SK-N-MC (cell line): ENCODE results near the gene DOK3.
A peak's percentile ranks its signal among the peaks of the same experiment; 100 is the strongest.

Source experiments
- DNase-seq: peaks from one replicate; pipeline ENCODE4 v3.0.0-alpha.2; 2011; ENCODE audit warnings: low read depth, low spot score
- H3K27ac ChIP-seq: fragments of 200-600 bp; sonication (generic); 2 replicates; pipeline ENCODE4 v1.5.1; 2016; ENCODE audit warnings: mixed run types
- H3K36me3 ChIP-seq: fragments of 200-600 bp; sonication (generic); 2 replicates; pipeline ENCODE4 v1.6.1; 2017; ENCODE audit warnings: antibody characterized with exemption, low read length, mixed read lengths; ENCODE audit not compliant: insufficient read depth
- H3K4me3 ChIP-seq: fragments of 200-600 bp; sonication (generic); 2 replicates; pipeline ENCODE4 v1.5.1; 2016
- H3K9ac ChIP-seq: fragments of 200-600 bp; sonication (generic); 2 replicates; pipeline ENCODE4 v1.8.0; 2017; ENCODE audit warnings: mixed run types, mixed read lengths; ENCODE audit not compliant: insufficient read length
- H3K9me3 ChIP-seq: fragments of 200-600 bp; sonication (generic); 2 replicates; pipeline ENCODE4 v1.6.1; 2017; ENCODE audit warnings: low read depth, mild to moderate bottlenecking, antibody characterized with exemption, low read length, moderate library complexity, mixed read lengths
- EZH2 ChIP-seq: fragments of 200-600 bp; sonication (generic); IDR thresholded peaks from one replicate; pipeline ENCODE4 v1.6.1; 2017; ENCODE audit warnings: antibody characterized with exemption
- FOXP2 ChIP-seq: optimal IDR thresholded peaks from 2 replicates; pipeline ENCODE3; 2011; ENCODE audit warnings: mild to moderate bottlenecking, moderate library complexity; ENCODE audit not compliant: insufficient read depth; ENCODE audit errors: extremely low read length, control extremely low read depth
- POLR2AphosphoS5 ChIP-seq: IDR thresholded peaks from 2 replicates; pipeline ENCODE4 v1.6.1; 2012; ENCODE audit warnings: mild to moderate bottlenecking, low read depth, low read length, borderline replicate concordance

DOK3 gene

GRCh38 chr5:177466861-177467260, 42.8 kb downstream of the DOK3 start:
- no peak overlapping the region for H3K27ac ChIP-seq
- H3K36me3 ChIP-seq = peaks cover 87% of the 10 kb centered on the region
- H3K4me3 ChIP-seq = no peak overlapping the region
- H3K9ac ChIP-seq = no peak overlapping the region
- no peaks in the 10 kb centered on the region for H3K9me3 ChIP-seq
- DNase-seq = no peak
- TF ChIP-seq FOXP2 = no peak
- no peak for TF ChIP-seq POLR2AphosphoS5
- TF ChIP-seq EZH2 = no peak

- H3K27ac ChIP-seq = no peak overlapping the region
- TF ChIP-seq POLR2AphosphoS5 = no peak
- no peak for TF ChIP-seq EZH2
- TF ChIP-seq FOXP2 = no peak
- no peak for DNase-seq
- H3K9me3 ChIP-seq = no peaks in the 10 kb centered on the region
- peaks cover 81% of the 10 kb centered on the region for H3K36me3 ChIP-seq
- no peak overlapping the region for H3K4me3 ChIP-seq
- H3K9ac ChIP-seq = no peak overlapping the region
Observed at GRCh38 chr5:177465044-177465443, 44.6 kb downstream of the DOK3 start.

- DNase-seq = no peak
- no peak overlapping the region for H3K4me3 ChIP-seq
- TF ChIP-seq POLR2AphosphoS5 (peak; percentile 48; the same call in 1 of the 2 replicates), FOXP2 (no peak), EZH2 (no peak)
- H3K9me3 ChIP-seq = no peaks in the 10 kb centered on the region
- no peak overlapping the region for H3K9ac ChIP-seq
- no peak overlapping the region for H3K27ac ChIP-seq
- H3K36me3 ChIP-seq = peaks cover 79% of the 10 kb centered on the region
Observed at GRCh38 chr5:177462021-177462670, 47.5 kb downstream of the DOK3 start.

GRCh38 chr5:177459819-177460628, 49.6 kb downstream of the DOK3 start:
- Histone ChIP-seq H3K27ac (no peak overlapping the region), H3K9me3 (no peaks in the 10 kb centered on the region), H3K36me3 (peaks cover 63% of the 10 kb centered on the region), H3K4me3 (no peak overlapping the region), H3K9ac (no peak overlapping the region)
- TF ChIP-seq EZH2 (no peak), POLR2AphosphoS5 (peak; percentile 26; the same call in 1 of the 2 replicates)
- DNase-seq = no peak

GRCh38 chr5:177459357-177459756, 50.3 kb downstream of the DOK3 start:
- H3K27ac ChIP-seq = no peak overlapping the region
- no peak overlapping the region for H3K9ac ChIP-seq
- H3K4me3 ChIP-seq = no peak overlapping the region
- TF ChIP-seq EZH2 (no peak), POLR2AphosphoS5 (no peak), FOXP2 (no peak)
- DNase-seq = no peak
- peaks cover 60% of the 10 kb centered on the region for H3K36me3 ChIP-seq
- H3K9me3 ChIP-seq = no peaks in the 10 kb centered on the region

GRCh38 chr5:177458912-177459350, 50.7 kb downstream of the DOK3 start:
- no peak overlapping the region for H3K27ac ChIP-seq
- no peak for DNase-seq
- no peaks in the 10 kb centered on the region for H3K9me3 ChIP-seq
- H3K4me3 ChIP-seq = no peak overlapping the region
- peaks cover 60% of the 10 kb centered on the region for H3K36me3 ChIP-seq
- TF ChIP-seq FOXP2 (no peak), EZH2 (no peak), POLR2AphosphoS5 (no peak; the same call in 1 of the 2 replicates)
- H3K9ac ChIP-seq = no peak overlapping the region

- no peak overlapping the region for H3K4me3 ChIP-seq
- H3K9ac ChIP-seq = no peak overlapping the region
- TF ChIP-seq FOXP2 (no peak), POLR2AphosphoS5 (no peak), EZH2 (no peak)
- DNase-seq = no peak
- no peaks in the 10 kb centered on the region for H3K9me3 ChIP-seq
- no peak overlapping the region for H3K27ac ChIP-seq
- H3K36me3 ChIP-seq = peaks cover 53% of the 10 kb centered on the region
Observed at GRCh38 chr5:177457852-177458681, 51.6 kb downstream of the DOK3 start.

- Histone ChIP-seq H3K4me3 (no peak overlapping the region), H3K27ac (peak overlapping the region; percentile 81), H3K9ac (no peak overlapping the region), H3K36me3 (peaks cover 46% of the 10 kb centered on the region), H3K9me3 (no peaks in the 10 kb centered on the region)
- peak; percentile 48 for DNase-seq
- TF ChIP-seq EZH2 (no peak), POLR2AphosphoS5 (peak; percentile 15; the same call in 1 of the 2 replicates), FOXP2 (no peak)
Observed at GRCh38 chr5:177456976-177457851, 52.4 kb downstream of the DOK3 start.
